ENCODE measurements around the gene AGBL2. TPM values are rescaled to one million over a fixed set of nuclear protein-coding genes. Genes with fewer than 3 reads are reported as not detected.
"Not testable (repeated sequence)": the region's sequence is repeated elsewhere in the genome, so short reads cannot be mapped to it uniquely, and the experiment has no call there.

Gene AGBL2
- polyA plus RNA-seq, 1 donor from 2014 or later: not detected

DNA sequence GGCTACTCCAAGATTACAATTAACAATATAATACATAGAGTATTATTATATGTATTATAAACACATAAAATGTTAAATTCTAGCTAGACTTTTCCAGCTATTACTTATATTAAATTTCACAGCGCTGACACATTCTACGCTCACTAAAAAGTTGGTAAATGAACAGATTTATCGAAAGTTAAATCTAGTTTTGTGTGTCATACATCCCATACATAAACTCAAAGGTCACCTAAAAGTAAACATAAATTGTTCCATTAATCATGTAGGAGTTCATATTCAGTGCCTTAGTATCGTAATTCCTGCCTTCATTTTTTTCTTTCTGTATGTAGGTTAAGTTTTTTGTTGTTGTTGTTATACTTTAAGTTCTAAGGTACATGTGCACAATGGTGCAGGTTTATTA is 41.0 kb upstream of the AGBL2 start:
- no peaks in the 10 kb centered on the region for H3F3A ChIP-seq (ENCODE audit: insufficient read depth, low read length, poor library complexity, severe bottlenecking)
- TF ChIP-seq EP300 (conservative IDR thresholded peaks at IDR 0.05; ENCODE audit: poor library complexity, severe bottlenecking) (no peak), SMC3 (conservative IDR thresholded peaks at IDR 0.05; ENCODE audit: poor library complexity) (no peak), POLR2AphosphoS5 (IDR thresholded peaks at IDR 0.05) (no peak), EZH2 (IDR thresholded peaks at IDR 0.05; ENCODE audit: borderline replicate concordance, insufficient read depth, low read length, poor library complexity, severe bottlenecking) (no peak), TAF1 (IDR thresholded peaks at IDR 0.05; ENCODE audit: low read depth) (no peak), REST (IDR thresholded peaks at IDR 0.05; ENCODE audit: borderline replicate concordance) (no peak), RAD21 (conservative IDR thresholded peaks at IDR 0.05) (no peak), MXI1 (conservative IDR thresholded peaks at IDR 0.05; ENCODE audit: poor library complexity, severe bottlenecking) (no peak)
- TF ChIP-seq, protein P1, sequence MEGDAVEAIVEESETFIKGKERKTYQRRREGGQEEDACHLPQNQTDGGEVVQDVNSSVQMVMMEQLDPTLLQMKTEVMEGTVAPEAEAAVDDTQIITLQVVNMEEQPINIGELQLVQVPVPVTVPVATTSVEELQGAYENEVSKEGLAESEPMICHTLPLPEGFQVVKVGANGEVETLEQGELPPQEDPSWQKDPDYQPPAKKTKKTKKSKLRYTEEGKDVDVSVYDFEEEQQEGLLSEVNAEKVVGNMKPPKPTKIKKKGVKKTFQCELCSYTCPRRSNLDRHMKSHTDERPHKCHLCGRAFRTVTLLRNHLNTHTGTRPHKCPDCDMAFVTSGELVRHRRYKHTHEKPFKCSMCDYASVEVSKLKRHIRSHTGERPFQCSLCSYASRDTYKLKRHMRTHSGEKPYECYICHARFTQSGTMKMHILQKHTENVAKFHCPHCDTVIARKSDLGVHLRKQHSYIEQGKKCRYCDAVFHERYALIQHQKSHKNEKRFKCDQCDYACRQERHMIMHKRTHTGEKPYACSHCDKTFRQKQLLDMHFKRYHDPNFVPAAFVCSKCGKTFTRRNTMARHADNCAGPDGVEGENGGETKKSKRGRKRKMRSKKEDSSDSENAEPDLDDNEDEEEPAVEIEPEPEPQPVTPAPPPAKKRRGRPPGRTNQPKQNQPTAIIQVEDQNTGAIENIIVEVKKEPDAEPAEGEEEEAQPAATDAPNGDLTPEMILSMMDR (IDR thresholded peaks at IDR 0.05; ENCODE audit: poor library complexity, severe bottlenecking): no peak
- H3K27me3 ChIP-seq (ENCODE audit: insufficient read depth, low read depth, low read length): no peaks in the 10 kb centered on the region
- no peak overlapping the region for H3K4me3 ChIP-seq (ENCODE audit: low read length)
- no peaks in the 10 kb centered on the region for H3K9me3 ChIP-seq (ENCODE audit: low read length)
- no peak overlapping the region for H3K27ac ChIP-seq (ENCODE audit: low read length)
- H3K4me2 ChIP-seq (ENCODE audit: low read length): no peak overlapping the region
- H2AFZ ChIP-seq (ENCODE audit: low read depth, low read length): no peak overlapping the region
- peaks cover 20% of the 10 kb centered on the region for H3K79me2 ChIP-seq (replicated peaks; ENCODE audit: insufficient read depth, low read length)
- no peak overlapping the region for H3K9ac ChIP-seq (ENCODE audit: low read length)
- H4K20me1 ChIP-seq (ENCODE audit: insufficient read depth): no peaks in the 10 kb centered on the region
- H3K9me2 ChIP-seq (ENCODE audit: insufficient read depth, low read length): no peaks in the 10 kb centered on the region
- peaks cover 6% of the 10 kb centered on the region for H3K36me3 ChIP-seq (ENCODE audit: insufficient read depth, low read length)

- Histone ChIP-seq H3K27me3 (ENCODE audit: insufficient read depth, low read depth, low read length) (no peaks in the 10 kb centered on the region), H3K9me2 (ENCODE audit: insufficient read depth, low read length) (no peaks in the 10 kb centered on the region), H3K79me2 (replicated peaks; ENCODE audit: insufficient read depth, low read length) (peaks cover 8% of the 10 kb centered on the region), H3F3A (ENCODE audit: insufficient read depth, low read length, poor library complexity, severe bottlenecking) (no peaks in the 10 kb centered on the region), H3K36me3 (ENCODE audit: insufficient read depth, low read length) (peaks cover 6% of the 10 kb centered on the region), H3K4me3 (ENCODE audit: low read length) (no peak overlapping the region), H3K4me2 (ENCODE audit: low read length) (no peak overlapping the region), H2AFZ (ENCODE audit: low read depth, low read length) (no peak overlapping the region), H4K20me1 (ENCODE audit: insufficient read depth) (no peaks in the 10 kb centered on the region), H3K27ac (ENCODE audit: low read length) (no peak overlapping the region), H3K9me3 (ENCODE audit: low read length) (no peaks in the 10 kb centered on the region), H3K9ac (ENCODE audit: low read length) (no peak overlapping the region)
- no peak for TF ChIP-seq EP300 (conservative IDR thresholded peaks at IDR 0.05; ENCODE audit: poor library complexity, severe bottlenecking)
- TF ChIP-seq EZH2 (IDR thresholded peaks at IDR 0.05; ENCODE audit: borderline replicate concordance, insufficient read depth, low read length, poor library complexity, severe bottlenecking): no peak
- no peak for TF ChIP-seq MXI1 (conservative IDR thresholded peaks at IDR 0.05; ENCODE audit: poor library complexity, severe bottlenecking)
- no peak for TF ChIP-seq TAF1 (IDR thresholded peaks at IDR 0.05; ENCODE audit: low read depth)
- TF ChIP-seq REST (IDR thresholded peaks at IDR 0.05; ENCODE audit: borderline replicate concordance): no peak
- TF ChIP-seq, protein P1 (IDR thresholded peaks at IDR 0.05; ENCODE audit: poor library complexity, severe bottlenecking): no peak
- TF ChIP-seq POLR2AphosphoS5 (IDR thresholded peaks at IDR 0.05): no peak
- TF ChIP-seq SMC3 (conservative IDR thresholded peaks at IDR 0.05; ENCODE audit: poor library complexity): no peak
- no peak for TF ChIP-seq RAD21 (conservative IDR thresholded peaks at IDR 0.05)
These were observed 35.6 kb upstream of the AGBL2 start for GRCh38 chr11:47750725-47751124.

GRCh38 chr11:47742494-47742893 is 27.3 kb upstream of the AGBL2 start:
- not testable (repeated sequence) for H3K4me2 ChIP-seq (ENCODE audit: low read length); H3K9me3 ChIP-seq (ENCODE audit: low read length); H3K4me3 ChIP-seq (ENCODE audit: low read length); H3K27ac ChIP-seq (ENCODE audit: low read length); H2AFZ ChIP-seq (ENCODE audit: low read depth, low read length); H3K79me2 ChIP-seq (replicated peaks; ENCODE audit: insufficient read depth, low read length); H4K20me1 ChIP-seq (ENCODE audit: insufficient read depth); H3K27me3 ChIP-seq (ENCODE audit: insufficient read depth, low read depth, low read length); H3F3A ChIP-seq (ENCODE audit: insufficient read depth, low read length, poor library complexity, severe bottlenecking); H3K9ac ChIP-seq (ENCODE audit: low read length); H3K36me3 ChIP-seq (ENCODE audit: insufficient read depth, low read length); H3K9me2 ChIP-seq (ENCODE audit: insufficient read depth, low read length)
